DND-41 (cell line): ENCODE data around the gene RALGAPA2.

ENCODE experiments used
- ATAC-seq: fragments of 200-7000 bp; cut with Tn5 transposase; 3 replicates; pipeline ENCODE4 v1.9.1; 2021; ENCODE audit warnings: low read depth; ENCODE audit not compliant: insufficient read depth
- DNase-seq: peaks from one replicate; pipeline ENCODE4 v3.0.0-alpha.2; 2020
- H2AFZ ChIP-seq: 2 replicates; pipeline ENCODE4 v1.6.0; 2012; ENCODE audit warnings: low read depth, low read length
- H3K27ac ChIP-seq: 2 replicates; pipeline ENCODE4 v1.5.1; 2012; ENCODE audit warnings: low read length, inconsistent platforms
- H3K27me3 ChIP-seq: fragments of 200-600 bp; sonication (generic); 2 replicates; pipeline ENCODE4 v1.6.0; 2012; ENCODE audit warnings: low read length, mild to moderate bottlenecking, inconsistent platforms; ENCODE audit not compliant: insufficient read depth, poor library complexity
- H3K36me3 ChIP-seq: 2 replicates; pipeline ENCODE4 v1.5.1; 2012; ENCODE audit warnings: low read length, inconsistent platforms; ENCODE audit not compliant: insufficient read depth
- H3K4me1 ChIP-seq: 2 replicates; pipeline ENCODE4 v1.5.1; 2012; ENCODE audit warnings: mild to moderate bottlenecking, low read length; ENCODE audit not compliant: insufficient read depth
- H3K4me2 ChIP-seq: 2 replicates; pipeline ENCODE4 v1.6.0; 2012; ENCODE audit warnings: mild to moderate bottlenecking, moderate library complexity, low read length, inconsistent platforms; ENCODE audit not compliant: insufficient read depth
- H3K4me3 ChIP-seq, 2 experiments: fragments of 200-600 bp in 1 of 2; shearing (Covaris generic) in 1 of 2; 2 replicates each; pipeline ENCODE4 v1.5.1; 2012 to 2016; ENCODE audit warnings: inconsistent platforms in 2 of 2, low read length in 2 of 2, mild to moderate bottlenecking in 2 of 2, low read depth in 1 of 2, moderate library complexity in 1 of 2
- H3K79me2 ChIP-seq: 2 replicates; pipeline ENCODE4 v1.6.0; 2012; ENCODE audit warnings: low read length, inconsistent platforms; ENCODE audit not compliant: insufficient read depth
- H3K9ac ChIP-seq: 2 replicates; pipeline ENCODE4 v1.6.0; 2012; ENCODE audit warnings: low read depth, mild to moderate bottlenecking, inconsistent platforms, low read length, moderate library complexity
- H3K9me3 ChIP-seq: 2 replicates; pipeline ENCODE4 v1.5.1; 2012; ENCODE audit warnings: low read length, moderate library complexity, mild to moderate bottlenecking, inconsistent platforms; ENCODE audit not compliant: insufficient read depth, severe bottlenecking
- H4K20me1 ChIP-seq: 2 replicates; pipeline ENCODE4 v1.6.0; 2012; ENCODE audit warnings: low read length; ENCODE audit not compliant: insufficient read depth
- EZH2 ChIP-seq: IDR thresholded peaks from 3 replicates; pipeline ENCODE4 v1.6.1; 2012; ENCODE audit warnings: borderline replicate concordance, low read depth, mild to moderate bottlenecking, moderate library complexity, low read length, inconsistent platforms; ENCODE audit not compliant: severe bottlenecking
- TF ChIP-seq, protein P1 (sequence below): IDR thresholded peaks from 2 replicates; pipeline ENCODE4 v1.5.1; 2012; ENCODE audit warnings: borderline replicate concordance, low read length, moderate library complexity, mild to moderate bottlenecking; ENCODE audit not compliant: poor library complexity, severe bottlenecking; ENCODE audit errors: extremely low read depth

RALGAPA2 gene

DNA sequence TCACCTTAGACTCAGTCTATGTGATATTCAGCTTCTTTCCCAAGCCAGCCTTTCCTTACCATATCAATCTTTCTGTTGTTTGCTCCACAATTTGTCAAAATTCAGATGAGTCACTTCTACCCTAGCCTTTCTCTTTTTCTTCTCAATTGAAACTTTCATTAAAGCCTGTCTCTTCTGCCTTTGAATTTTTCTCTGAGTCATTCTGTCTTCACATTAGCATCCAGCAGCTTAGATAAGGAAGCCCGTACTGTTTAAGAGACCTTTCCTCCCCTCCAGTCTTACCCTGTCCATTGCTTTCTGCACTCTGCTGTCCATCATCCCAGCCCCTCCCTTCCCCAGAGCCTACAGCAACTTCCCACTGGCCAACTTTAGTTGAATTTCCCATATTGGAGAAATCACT, 34.9 kb upstream of the RALGAPA2 start:
- Histone ChIP-seq H3K27ac (no peak overlapping the region), H3K4me2 (no peak overlapping the region), H3K9ac (no peak overlapping the region), H3K36me3 (no peaks in the 10 kb centered on the region), H3K9me3 (peaks cover 8% of the 10 kb centered on the region), H3K4me1 (no peaks in the 10 kb centered on the region), H4K20me1 (no peaks in the 10 kb centered on the region), H3K4me3 (no peak overlapping the region), H3K79me2 (no peaks in the 10 kb centered on the region), H2AFZ (no peak overlapping the region), H3K27me3 (peaks cover 14% of the 10 kb centered on the region)
- TF ChIP-seq EZH2, result no peak
- TF ChIP-seq, protein P1, sequence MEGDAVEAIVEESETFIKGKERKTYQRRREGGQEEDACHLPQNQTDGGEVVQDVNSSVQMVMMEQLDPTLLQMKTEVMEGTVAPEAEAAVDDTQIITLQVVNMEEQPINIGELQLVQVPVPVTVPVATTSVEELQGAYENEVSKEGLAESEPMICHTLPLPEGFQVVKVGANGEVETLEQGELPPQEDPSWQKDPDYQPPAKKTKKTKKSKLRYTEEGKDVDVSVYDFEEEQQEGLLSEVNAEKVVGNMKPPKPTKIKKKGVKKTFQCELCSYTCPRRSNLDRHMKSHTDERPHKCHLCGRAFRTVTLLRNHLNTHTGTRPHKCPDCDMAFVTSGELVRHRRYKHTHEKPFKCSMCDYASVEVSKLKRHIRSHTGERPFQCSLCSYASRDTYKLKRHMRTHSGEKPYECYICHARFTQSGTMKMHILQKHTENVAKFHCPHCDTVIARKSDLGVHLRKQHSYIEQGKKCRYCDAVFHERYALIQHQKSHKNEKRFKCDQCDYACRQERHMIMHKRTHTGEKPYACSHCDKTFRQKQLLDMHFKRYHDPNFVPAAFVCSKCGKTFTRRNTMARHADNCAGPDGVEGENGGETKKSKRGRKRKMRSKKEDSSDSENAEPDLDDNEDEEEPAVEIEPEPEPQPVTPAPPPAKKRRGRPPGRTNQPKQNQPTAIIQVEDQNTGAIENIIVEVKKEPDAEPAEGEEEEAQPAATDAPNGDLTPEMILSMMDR, result no peak
- no peak for ATAC-seq
- no peak for DNase-seq

DNA sequence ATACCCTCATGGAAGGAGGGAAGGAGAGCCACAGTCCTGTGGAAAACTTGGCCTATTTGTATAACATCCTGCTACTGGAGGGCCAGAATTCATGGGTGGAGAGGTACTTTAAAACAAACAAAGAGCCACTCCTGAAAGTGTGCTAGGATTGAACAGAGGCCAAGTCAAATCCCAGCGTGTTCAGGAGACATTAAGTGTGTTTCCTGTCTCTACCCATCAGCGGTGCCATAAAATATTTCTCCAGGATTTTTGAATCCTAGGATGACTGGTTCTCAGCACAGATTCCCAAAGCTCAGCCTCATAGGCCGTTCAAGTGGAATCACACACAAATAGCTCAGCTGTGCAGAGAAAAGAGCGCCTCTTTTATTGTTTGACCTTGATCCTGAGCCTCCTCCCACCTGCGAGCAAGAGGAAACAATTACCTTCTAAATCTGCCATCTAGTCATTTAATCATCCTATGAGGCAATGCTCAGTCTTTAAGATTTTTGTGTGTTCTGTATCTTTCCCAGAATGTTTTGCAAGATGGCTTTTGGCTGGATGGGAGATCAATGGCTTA, 31.8 kb upstream of the RALGAPA2 start:
- H3K79me2 ChIP-seq, result no peaks in the 10 kb centered on the region
- H3K9me3 ChIP-seq, result peaks cover 4% of the 10 kb centered on the region
- no peak overlapping the region for H3K9ac ChIP-seq
- H3K36me3 ChIP-seq, result no peaks in the 10 kb centered on the region
- H4K20me1 ChIP-seq, result no peaks in the 10 kb centered on the region
- TF ChIP-seq, protein P1, result no peak
- H3K27me3 ChIP-seq, result peaks cover 21% of the 10 kb centered on the region
- no peak overlapping the region for H3K4me2 ChIP-seq
- no peak overlapping the region for H3K4me3 ChIP-seq
- no peaks in the 10 kb centered on the region for H3K4me1 ChIP-seq
- H2AFZ ChIP-seq, result no peak overlapping the region
- ATAC-seq (no peak), DNase-seq (no peak)
- H3K27ac ChIP-seq, result no peak overlapping the region

DNA sequence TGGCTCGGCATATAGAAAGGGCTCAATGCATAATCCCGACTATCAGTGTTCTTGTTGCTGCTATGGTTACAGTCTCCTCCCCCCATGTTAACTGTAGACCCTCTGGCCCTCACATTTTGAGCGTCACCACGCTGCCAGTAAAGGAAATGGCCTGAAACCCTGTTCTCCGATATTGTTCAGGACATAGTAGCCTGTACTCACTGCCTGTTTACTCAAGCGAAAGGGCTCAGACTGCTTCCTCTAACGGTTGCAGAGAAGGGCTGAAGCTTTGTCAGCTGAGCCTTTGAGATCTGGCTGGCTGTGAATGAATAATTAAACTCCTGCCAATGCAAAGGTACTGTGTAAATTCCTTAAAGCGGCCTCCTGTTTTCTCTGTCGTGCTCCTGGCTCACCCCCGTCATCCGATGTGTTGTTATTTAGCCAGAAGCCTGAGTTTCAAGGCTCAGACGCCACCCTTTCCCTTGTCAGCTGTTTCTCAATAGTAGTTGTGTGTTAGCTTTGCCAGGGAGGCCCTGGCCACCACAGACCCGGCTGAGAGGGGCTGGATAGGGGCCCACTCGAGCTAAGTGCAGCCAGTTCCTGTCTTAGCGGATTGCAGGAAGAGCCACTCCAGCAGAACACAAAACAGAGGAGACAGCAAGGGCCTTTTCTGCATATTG, 31.2 kb upstream of the RALGAPA2 start:
- Histone ChIP-seq H3K9ac (no peak overlapping the region), H2AFZ (no peak overlapping the region), H3K9me3 (no peaks in the 10 kb centered on the region), H3K79me2 (no peaks in the 10 kb centered on the region), H3K4me3 (no peak overlapping the region), H3K4me2 (no peak overlapping the region), H4K20me1 (no peaks in the 10 kb centered on the region), H3K36me3 (no peaks in the 10 kb centered on the region), H3K27me3 (peaks cover 21% of the 10 kb centered on the region), H3K4me1 (no peaks in the 10 kb centered on the region), H3K27ac (no peak overlapping the region)
- TF ChIP-seq, protein P1, result no peak
- no peak for TF ChIP-seq EZH2
- ATAC-seq (no peak), DNase-seq (no peak)
